Keratinocyte (primary cell): Measurements from ENCODE around the gene RAB21. TPM values are rescaled to one million over a fixed set of nuclear protein-coding genes. Genes with fewer than 3 reads are reported as not detected.

Experiments used
- DNase-seq: peaks from one replicate; pipeline ENCODE4 v3.0.0-alpha.2; 2011; ENCODE audit warnings: low read depth, missing footprints, low spot score
- FAIRE-seq: peaks from 2 replicates; lab custom pipeline; 2011; peaks lifted over from hg19 to GRCh38; lab: Jason Lieb, UNC
- H2AFZ ChIP-seq: 2 replicates; pipeline ENCODE4 v1.6.0; 2012; ENCODE audit warnings: low read length, control low read depth, inconsistent platforms; ENCODE audit not compliant: control insufficient read depth
- H3K27ac ChIP-seq: 2 replicates; pipeline ENCODE4 v1.5.1; 2011; ENCODE audit warnings: low read length; ENCODE audit not compliant: control insufficient read depth, insufficient read depth
- H3K27me3 ChIP-seq: 3 replicates; pipeline ENCODE4 v1.6.0; 2011; ENCODE audit warnings: low read length; ENCODE audit not compliant: control insufficient read depth, insufficient read depth; ENCODE audit errors: extremely low read depth
- H3K36me3 ChIP-seq, 2 experiments: 2 replicates in 1 of 2; 3 replicates in 1 of 2; pipeline ENCODE4 v1.5.1; 2011; ENCODE audit warnings: low read length in 2 of 2, mild to moderate bottlenecking in 1 of 2; ENCODE audit not compliant: control insufficient read depth in 2 of 2, insufficient read depth in 2 of 2; ENCODE audit errors: extremely low read depth in 1 of 2
- H3K4me1 ChIP-seq: 3 replicates; pipeline ENCODE4 v1.5.1; 2011; ENCODE audit warnings: low read length; ENCODE audit not compliant: control insufficient read depth, insufficient read depth; ENCODE audit errors: extremely low read depth
- H3K4me2 ChIP-seq: 3 replicates; pipeline ENCODE4 v1.6.0; 2011; ENCODE audit warnings: low read depth, low read length; ENCODE audit not compliant: control insufficient read depth, insufficient read depth; ENCODE audit errors: extremely low read depth
- H3K4me3 ChIP-seq, 3 experiments: fragments of 200-600 bp in 1 of 3; sonication (generic) in 1 of 3; 2 replicates in 2 of 3; 3 replicates in 1 of 3; pipeline ENCODE4 v1.5.1; 2011 to 2016; ENCODE audit warnings: low read length in 3 of 3, mild to moderate bottlenecking in 3 of 3, control low read depth in 2 of 3, inconsistent platforms in 1 of 3, low read depth in 1 of 3, mixed read lengths in 1 of 3, mixed run types in 1 of 3, moderate library complexity in 1 of 3; ENCODE audit not compliant: control insufficient read depth in 2 of 3, insufficient read depth in 2 of 3; ENCODE audit errors: extremely low read depth in 1 of 3
- H3K79me2 ChIP-seq: 2 replicates; pipeline ENCODE4 v1.6.0; 2012; ENCODE audit warnings: low read length; ENCODE audit not compliant: control insufficient read depth, insufficient read depth
- H3K9ac ChIP-seq: 3 replicates; pipeline ENCODE4 v1.6.0; 2011; ENCODE audit warnings: low read length; ENCODE audit not compliant: control insufficient read depth, insufficient read depth; ENCODE audit errors: extremely low read depth
- H3K9me1 ChIP-seq: 3 replicates; pipeline ENCODE4 v1.6.0; 2011; ENCODE audit warnings: low read length; ENCODE audit not compliant: control insufficient read depth, insufficient read depth; ENCODE audit errors: extremely low read depth
- H3K9me3 ChIP-seq: 2 replicates; pipeline ENCODE4 v1.5.1; 2012; ENCODE audit warnings: low read depth, low read length; ENCODE audit not compliant: control insufficient read depth
- H4K20me1 ChIP-seq: 3 replicates; pipeline ENCODE4 v1.6.0; 2011; ENCODE audit warnings: low read length; ENCODE audit not compliant: control insufficient read depth, insufficient read depth; ENCODE audit errors: extremely low read depth
- EZH2 ChIP-seq: IDR thresholded peaks from one replicate; pipeline ENCODE4 v1.6.1; 2012; ENCODE audit warnings: inconsistent platforms, mild to moderate bottlenecking, low read length, moderate library complexity
- dilution Hi-C: fragments of 300-500 bp; cut with MboI; formaldehyde crosslinking; loops from one replicate; pipeline ENCODE4 v1.7.0; 2020; ENCODE audit warnings: low sequenced_read_pairs; ENCODE audit not compliant: extremely low pct_ligation_motif_present
- polyA plus RNA-seq, 5 experiments: library from polyadenylated mRNA; depleted of rRNA in 3 of 5; stranded (reverse) in 3 of 5; stranded (forward) in 1 of 5; unstranded in 1 of 5; fragments of >200 nt; gene quantifications; 1 replicate in 1 of 5; 2 replicates in 3 of 5; 3 replicates in 1 of 5; pipeline versions ENCODE4 v1.2.1 to v1.2.3, GENCODE V29; 2011 to 2012; ENCODE audit warnings: missing spikeins in 2 of 5, low read depth in 1 of 5, low replicate concordance in 1 of 5
- TF ChIP-seq, protein P1 (sequence below), 3 experiments: IDR thresholded peaks in 1 of 3; conservative IDR thresholded peaks in 1 of 3; optimal IDR thresholded peaks in 1 of 3; 2 replicates in 2 of 3; 3 replicates in 1 of 3; pipeline versions ENCODE3 to v1.5.1; 2011; ENCODE audit warnings: low read length in 3 of 3, mild to moderate bottlenecking in 3 of 3, moderate library complexity in 2 of 3, control low read depth in 1 of 3, inconsistent platforms in 1 of 3; ENCODE audit not compliant: insufficient read depth in 2 of 3; ENCODE audit errors: extremely low read depth in 1 of 3

The RAB21 gene
- polyA plus RNA-seq, 1 donor (not counting 4 experiments of a cell fraction or from before 2014, with no cell fraction given) = 21.9 TPM

- Histone ChIP-seq H3K4me3 (no peak overlapping the region), H3K36me3 (no peaks in the 10 kb centered on the region), H3K9ac (no peak overlapping the region), H3K4me1 (peaks cover 15% of the 10 kb centered on the region), H3K9me3 (no peaks in the 10 kb centered on the region), H4K20me1 (no peaks in the 10 kb centered on the region), H3K79me2 (peaks cover 36% of the 10 kb centered on the region), H3K4me2 (no peak overlapping the region), H2AFZ (no peak overlapping the region), H3K9me1 (no peaks in the 10 kb centered on the region), H3K27me3 (no peaks in the 10 kb centered on the region), H3K27ac (no peak overlapping the region)
- DNase-seq (no peak), FAIRE-seq (no peak)
- dilution Hi-C loops = no loop called here
- TF ChIP-seq, protein P1, sequence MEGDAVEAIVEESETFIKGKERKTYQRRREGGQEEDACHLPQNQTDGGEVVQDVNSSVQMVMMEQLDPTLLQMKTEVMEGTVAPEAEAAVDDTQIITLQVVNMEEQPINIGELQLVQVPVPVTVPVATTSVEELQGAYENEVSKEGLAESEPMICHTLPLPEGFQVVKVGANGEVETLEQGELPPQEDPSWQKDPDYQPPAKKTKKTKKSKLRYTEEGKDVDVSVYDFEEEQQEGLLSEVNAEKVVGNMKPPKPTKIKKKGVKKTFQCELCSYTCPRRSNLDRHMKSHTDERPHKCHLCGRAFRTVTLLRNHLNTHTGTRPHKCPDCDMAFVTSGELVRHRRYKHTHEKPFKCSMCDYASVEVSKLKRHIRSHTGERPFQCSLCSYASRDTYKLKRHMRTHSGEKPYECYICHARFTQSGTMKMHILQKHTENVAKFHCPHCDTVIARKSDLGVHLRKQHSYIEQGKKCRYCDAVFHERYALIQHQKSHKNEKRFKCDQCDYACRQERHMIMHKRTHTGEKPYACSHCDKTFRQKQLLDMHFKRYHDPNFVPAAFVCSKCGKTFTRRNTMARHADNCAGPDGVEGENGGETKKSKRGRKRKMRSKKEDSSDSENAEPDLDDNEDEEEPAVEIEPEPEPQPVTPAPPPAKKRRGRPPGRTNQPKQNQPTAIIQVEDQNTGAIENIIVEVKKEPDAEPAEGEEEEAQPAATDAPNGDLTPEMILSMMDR (optimal IDR thresholded peaks at IDR 0.05 in 1 of 3, IDR thresholded peaks at IDR 0.05 in 1 of 3, conservative IDR thresholded peaks at IDR 0.05 in 1 of 3; ENCODE audit: extremely low read depth in 1 of 3, insufficient read depth in 2 of 3, low read length in 3 of 3) = no peak
- TF ChIP-seq EZH2 = no peak
Measured at GRCh38 chr12:71838231-71838630, 83.6 kb downstream of the RAB21 start.

DNA sequence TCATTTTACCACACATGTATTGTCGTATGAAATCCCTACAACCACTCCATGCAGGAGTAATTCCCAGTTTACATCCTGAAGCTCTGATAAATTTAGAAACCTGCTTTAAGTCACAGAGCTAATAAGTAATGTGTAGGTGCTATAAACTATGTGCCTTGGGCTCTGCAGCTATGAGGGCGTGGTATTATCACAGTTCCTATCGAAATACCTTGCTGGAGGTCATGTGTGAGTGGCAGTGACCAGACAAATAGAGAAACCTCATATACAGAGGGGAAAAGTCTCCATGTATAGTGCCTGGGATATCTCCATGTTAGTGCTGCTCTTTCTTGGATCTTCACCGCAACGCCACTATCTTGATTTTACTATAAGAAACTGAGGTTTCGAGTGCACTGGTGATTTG, 84.0 kb downstream of the RAB21 start:
- TF ChIP-seq, protein P1 (optimal IDR thresholded peaks at IDR 0.05 in 1 of 3, IDR thresholded peaks at IDR 0.05 in 1 of 3, conservative IDR thresholded peaks at IDR 0.05 in 1 of 3; ENCODE audit: extremely low read depth in 1 of 3, insufficient read depth in 2 of 3, low read length in 3 of 3) = no peak
- TF ChIP-seq EZH2 = no peak
- peak overlapping the region; percentile 100 for H3K27ac ChIP-seq
- H2AFZ ChIP-seq = peak overlapping the region; percentile 19
- FAIRE-seq = no peak
- no peak overlapping the region for H3K4me3 ChIP-seq
- H3K4me1 ChIP-seq = peaks cover 15% of the 10 kb centered on the region
- H3K4me2 ChIP-seq = peak overlapping the region; percentile 95
- no peaks in the 10 kb centered on the region for H4K20me1 ChIP-seq
- DNase-seq = no peak
- dilution Hi-C loops = no loop called here
- H3K36me3 ChIP-seq = no peaks in the 10 kb centered on the region
- no peaks in the 10 kb centered on the region for H3K9me3 ChIP-seq
- H3K79me2 ChIP-seq = peaks cover 37% of the 10 kb centered on the region
- H3K9ac ChIP-seq = no peak overlapping the region
- H3K27me3 ChIP-seq = no peaks in the 10 kb centered on the region
- no peaks in the 10 kb centered on the region for H3K9me1 ChIP-seq
